Activated T-cell treated with anti-CD3 and anti-CD28 coated beads, Interleukin-2, amount 50 U/mL, for 24 hours (primary cell): ENCODE measurements around the gene TOPBP1.
"Not testable (repeated sequence)": the region's sequence is repeated elsewhere in the genome, so short reads cannot be mapped to it uniquely, and the experiment has no call there.

Source experiments
- DNase-seq: peaks from one replicate; pipeline ENCODE4 v3.0.0-alpha.2; 2020
- H3K27ac Mint-ChIP-seq: 2 replicates; pipeline ENCODE4 v1.8.0; 2020; ENCODE audit warnings: mild to moderate bottlenecking, mixed read lengths
- H3K27me3 Mint-ChIP-seq: 2 replicates; pipeline ENCODE4 v1.8.0; 2020; ENCODE audit warnings: mixed read lengths
- H3K36me3 Mint-ChIP-seq: 2 replicates; pipeline ENCODE4 v1.8.0; 2020; ENCODE audit warnings: low read depth, mixed read lengths
- H3K4me1 Mint-ChIP-seq: 2 replicates; pipeline ENCODE4 v1.8.0; 2020; ENCODE audit warnings: low read depth, mixed read lengths
- H3K4me3 Mint-ChIP-seq: 2 replicates; pipeline ENCODE4 v1.8.0; 2020; ENCODE audit warnings: mild to moderate bottlenecking, moderate library complexity, mixed read lengths
- H3K9me3 Mint-ChIP-seq: 2 replicates; pipeline ENCODE4 v1.8.0; 2020; ENCODE audit warnings: mixed read lengths

TOPBP1 gene

GRCh38 chr3:133575086-133575485, 86.7 kb downstream of the TOPBP1 start:
- Mint-ChIP-seq H3K27ac (peak overlapping the region; percentile 96), H3K27me3 (no peaks in the 10 kb centered on the region), H3K36me3 (peaks cover 56% of the 10 kb centered on the region), H3K9me3 (no peaks in the 10 kb centered on the region), H3K4me3 (peak overlapping the region; percentile 91), H3K4me1 (peaks cover 65% of the 10 kb centered on the region)
- no peak for DNase-seq

GRCh38 chr3:133574260-133574881, 87.4 kb downstream of the TOPBP1 start:
- H3K27me3 Mint-ChIP-seq, result no peaks in the 10 kb centered on the region
- peak; percentile 88 for DNase-seq
- H3K4me3 Mint-ChIP-seq, result peak overlapping the region; percentile 91
- H3K9me3 Mint-ChIP-seq, result no peaks in the 10 kb centered on the region
- H3K36me3 Mint-ChIP-seq, result peaks cover 50% of the 10 kb centered on the region
- peaks cover 65% of the 10 kb centered on the region for H3K4me1 Mint-ChIP-seq
- peak overlapping the region; percentile 96 for H3K27ac Mint-ChIP-seq

- Mint-ChIP-seq H3K36me3 (peaks cover 44% of the 10 kb centered on the region), H3K9me3 (no peaks in the 10 kb centered on the region)
Observed at GRCh38 chr3:133573629-133574194, 88.0 kb downstream of the TOPBP1 start, which contains the start of gene CDV3. Gene CDV3 (plus strand): TSS chr3:133573686. CDS start chr3:133574045, 359 bp downstream.

GRCh38 chr3:133573054-133573628, 88.6 kb downstream of the TOPBP1 start:
- H3K4me3 Mint-ChIP-seq, result peak overlapping the region; percentile 77
- peak; percentile 100 for DNase-seq
- H3K27ac Mint-ChIP-seq, result peak overlapping the region; percentile 96
- no peaks in the 10 kb centered on the region for H3K27me3 Mint-ChIP-seq
- H3K9me3 Mint-ChIP-seq, result no peaks in the 10 kb centered on the region
- H3K4me1 Mint-ChIP-seq, result peaks cover 53% of the 10 kb centered on the region
- H3K36me3 Mint-ChIP-seq, result peaks cover 38% of the 10 kb centered on the region

More at GRCh38 chr3:133573629-133574194, 88.0 kb downstream of the TOPBP1 start, which contains the start of gene CDV3:
- Mint-ChIP-seq H3K27me3 (no peaks in the 10 kb centered on the region), H3K4me3 (peak within 1 kb of the TSS; percentile 91), H3K4me1 (peaks cover 59% of the 10 kb centered on the region), H3K27ac (peak within 1 kb of the TSS; percentile 96)
- DNase-seq, result no peak

- H3K4me1 Mint-ChIP-seq, result peaks cover 46% of the 10 kb centered on the region
- no peaks in the 10 kb centered on the region for H3K27me3 Mint-ChIP-seq
- peak; percentile 41 for DNase-seq
Observed at GRCh38 chr3:133572158-133573053, 89.3 kb downstream of the TOPBP1 start.

GRCh38 chr3:133570937-133571320, 90.8 kb downstream of the TOPBP1 start:
- peaks cover 33% of the 10 kb centered on the region for H3K4me1 Mint-ChIP-seq
- H3K4me3 Mint-ChIP-seq, result no peak overlapping the region

More at GRCh38 chr3:133572158-133573053, 89.3 kb downstream of the TOPBP1 start:
- H3K9me3 Mint-ChIP-seq, result no peaks in the 10 kb centered on the region
- peaks cover 31% of the 10 kb centered on the region for H3K36me3 Mint-ChIP-seq
- peak overlapping the region; percentile 77 for H3K4me3 Mint-ChIP-seq
- peak overlapping the region; percentile 96 for H3K27ac Mint-ChIP-seq

GRCh38 chr3:133570139-133570936, 91.4 kb downstream of the TOPBP1 start:
- Mint-ChIP-seq H3K27me3 (no peaks in the 10 kb centered on the region), H3K36me3 (peaks cover 10% of the 10 kb centered on the region), H3K27ac (peak overlapping the region; percentile 77), H3K4me3 (no peak overlapping the region), H3K9me3 (no peaks in the 10 kb centered on the region), H3K4me1 (peaks cover 30% of the 10 kb centered on the region)
- DNase-seq, result no peak

More at GRCh38 chr3:133570937-133571320, 90.8 kb downstream of the TOPBP1 start:
- Mint-ChIP-seq H3K36me3 (peaks cover 16% of the 10 kb centered on the region), H3K9me3 (no peaks in the 10 kb centered on the region), H3K27me3 (no peaks in the 10 kb centered on the region), H3K27ac (peak overlapping the region; percentile 77)
- no peak for DNase-seq

- Mint-ChIP-seq H3K4me3 (no peak overlapping the region), H3K27ac (no peak overlapping the region), H3K9me3 (no peaks in the 10 kb centered on the region), H3K27me3 (no peaks in the 10 kb centered on the region), H3K4me1 (peaks cover 29% of the 10 kb centered on the region), H3K36me3 (no peaks in the 10 kb centered on the region)
- DNase-seq, result no peak
Observed at GRCh38 chr3:133568294-133569014, 93.3 kb downstream of the TOPBP1 start.

GRCh38 chr3:133563816-133564215, 97.9 kb downstream of the TOPBP1 start:
- H3K9me3 Mint-ChIP-seq, result no peaks in the 10 kb centered on the region
- no peaks in the 10 kb centered on the region for H3K27me3 Mint-ChIP-seq
- no peak overlapping the region for H3K27ac Mint-ChIP-seq
- H3K4me3 Mint-ChIP-seq, result no peak overlapping the region
- no peak for DNase-seq
- no peaks in the 10 kb centered on the region for H3K36me3 Mint-ChIP-seq
- H3K4me1 Mint-ChIP-seq, result no peaks in the 10 kb centered on the region

- no peak overlapping the region for H3K4me3 Mint-ChIP-seq
- H3K9me3 Mint-ChIP-seq, result peaks cover 3% of the 10 kb centered on the region
- no peaks in the 10 kb centered on the region for H3K36me3 Mint-ChIP-seq
- H3K27me3 Mint-ChIP-seq, result no peaks in the 10 kb centered on the region
- no peak overlapping the region for H3K27ac Mint-ChIP-seq
- H3K4me1 Mint-ChIP-seq, result no peaks in the 10 kb centered on the region
- DNase-seq, result no peak
Observed at GRCh38 chr3:133563186-133563591, 98.6 kb downstream of the TOPBP1 start.

GRCh38 chr3:133562376-133562775, 99.4 kb downstream of the TOPBP1 start:
- DNase-seq, result no peak
- no peaks in the 10 kb centered on the region for H3K36me3 Mint-ChIP-seq
- H3K27ac Mint-ChIP-seq, result no peak overlapping the region
- H3K9me3 Mint-ChIP-seq, result peaks cover 3% of the 10 kb centered on the region
- H3K4me3 Mint-ChIP-seq, result no peak overlapping the region
- no peaks in the 10 kb centered on the region for H3K4me1 Mint-ChIP-seq
- H3K27me3 Mint-ChIP-seq, result no peaks in the 10 kb centered on the region

- Mint-ChIP-seq H3K27me3 (no peaks in the 10 kb centered on the region), H3K36me3 (no peaks in the 10 kb centered on the region), H3K9me3 (peaks cover 3% of the 10 kb centered on the region), H3K4me1 (no peaks in the 10 kb centered on the region), H3K27ac (no peak overlapping the region), H3K4me3 (no peak overlapping the region)
- no peak for DNase-seq
Observed at GRCh38 chr3:133561679-133562078, 100.1 kb downstream of the TOPBP1 start.

- not testable (repeated sequence) for H3K36me3 Mint-ChIP-seq, DNase-seq, H3K27ac Mint-ChIP-seq, H3K4me3 Mint-ChIP-seq, H3K4me1 Mint-ChIP-seq, H3K9me3 Mint-ChIP-seq, H3K27me3 Mint-ChIP-seq
Observed at GRCh38 chr3:133551589-133551988, 110.2 kb downstream of the TOPBP1 start.
